ENCODE data around the gene SBF2.

SBF2 gene

GRCh38 chr11:10114593-10115404, 179.2 kb downstream of the SBF2 start:
- no peaks in the 10 kb centered on the region for H3K27me3 ChIP-seq (ENCODE audit: control insufficient read depth in 1 of 2, insufficient read depth in 2 of 2, low read length in 2 of 2)
- H3K9ac ChIP-seq (ENCODE audit: low read length in 2 of 2): no peak overlapping the region
- H3K36me3 ChIP-seq (ENCODE audit: control insufficient read depth in 2 of 2, insufficient read depth in 2 of 2, low read length in 2 of 2): no peaks in the 10 kb centered on the region
- no peak overlapping the region for H3K27ac ChIP-seq (ENCODE audit: low read length)
- H3K4me1 ChIP-seq (ENCODE audit: control insufficient read depth, insufficient read depth, low read length): no peaks in the 10 kb centered on the region
- no peak overlapping the region for H3K4me3 ChIP-seq (ENCODE audit: low read length in 2 of 2)
- no peaks in the 10 kb centered on the region for H3K9me3 ChIP-seq (ENCODE audit: control insufficient read depth in 2 of 2, low read length in 2 of 2)

GRCh38 chr11:10113852-10114251, 180.2 kb downstream of the SBF2 start:
- no peaks in the 10 kb centered on the region for H3K9me3 ChIP-seq (ENCODE audit: control insufficient read depth in 2 of 2, low read length in 2 of 2)
- no peaks in the 10 kb centered on the region for H3K27me3 ChIP-seq (ENCODE audit: control insufficient read depth in 1 of 2, insufficient read depth in 2 of 2, low read length in 2 of 2)
- no peaks in the 10 kb centered on the region for H3K36me3 ChIP-seq (ENCODE audit: control insufficient read depth in 2 of 2, insufficient read depth in 2 of 2, low read length in 2 of 2)
- H3K4me3 ChIP-seq (ENCODE audit: low read length in 2 of 2): no peak overlapping the region
- H3K4me1 ChIP-seq (ENCODE audit: control insufficient read depth, insufficient read depth, low read length): no peaks in the 10 kb centered on the region
- no peak overlapping the region for H3K9ac ChIP-seq (ENCODE audit: low read length in 2 of 2)
- H3K27ac ChIP-seq (ENCODE audit: low read length): no peak overlapping the region

- Histone ChIP-seq H3K9ac (ENCODE audit: low read length in 2 of 2) (no peak overlapping the region), H3K9me3 (ENCODE audit: control insufficient read depth in 2 of 2, low read length in 2 of 2) (no peaks in the 10 kb centered on the region), H3K4me3 (ENCODE audit: low read length in 2 of 2) (peak overlapping the region in 1 of 2 donors; percentile 19), H3K27me3 (ENCODE audit: control insufficient read depth in 1 of 2, insufficient read depth in 2 of 2, low read length in 2 of 2) (no peaks in the 10 kb centered on the region), H3K27ac (ENCODE audit: low read length) (no peak overlapping the region), H3K36me3 (ENCODE audit: control insufficient read depth in 2 of 2, insufficient read depth in 2 of 2, low read length in 2 of 2) (no peaks in the 10 kb centered on the region), H3K4me1 (ENCODE audit: control insufficient read depth, insufficient read depth, low read length) (peaks cover 6% of the 10 kb centered on the region)
Observed at GRCh38 chr11:10109806-10110205, 184.2 kb downstream of the SBF2 start.

GRCh38 chr11:10108915-10109680, 184.9 kb downstream of the SBF2 start:
- Histone ChIP-seq H3K9me3 (ENCODE audit: control insufficient read depth in 2 of 2, low read length in 2 of 2) (no peaks in the 10 kb centered on the region), H3K27ac (ENCODE audit: low read length) (no peak overlapping the region), H3K4me1 (ENCODE audit: control insufficient read depth, insufficient read depth, low read length) (peaks cover 6% of the 10 kb centered on the region), H3K36me3 (ENCODE audit: control insufficient read depth in 2 of 2, insufficient read depth in 2 of 2, low read length in 2 of 2) (no peaks in the 10 kb centered on the region), H3K4me3 (ENCODE audit: low read length in 2 of 2) (no peak overlapping the region), H3K9ac (ENCODE audit: low read length in 2 of 2) (no peak overlapping the region), H3K27me3 (ENCODE audit: control insufficient read depth in 1 of 2, insufficient read depth in 2 of 2, low read length in 2 of 2) (no peaks in the 10 kb centered on the region)

- H3K4me3 ChIP-seq (ENCODE audit: low read length in 2 of 2): no peak overlapping the region
- H3K9ac ChIP-seq (ENCODE audit: low read length in 2 of 2): no peak overlapping the region
- no peaks in the 10 kb centered on the region for H3K36me3 ChIP-seq (ENCODE audit: control insufficient read depth in 2 of 2, insufficient read depth in 2 of 2, low read length in 2 of 2)
- no peaks in the 10 kb centered on the region for H3K27me3 ChIP-seq (ENCODE audit: control insufficient read depth in 1 of 2, insufficient read depth in 2 of 2, low read length in 2 of 2)
- H3K27ac ChIP-seq (ENCODE audit: low read length): no peak overlapping the region
- no peaks in the 10 kb centered on the region for H3K9me3 ChIP-seq (ENCODE audit: control insufficient read depth in 2 of 2, low read length in 2 of 2)
- peaks cover 6% of the 10 kb centered on the region for H3K4me1 ChIP-seq (ENCODE audit: control insufficient read depth, insufficient read depth, low read length)
Observed at GRCh38 chr11:10107497-10107896, 186.5 kb downstream of the SBF2 start.

- Histone ChIP-seq H3K27me3 (ENCODE audit: control insufficient read depth in 1 of 2, insufficient read depth in 2 of 2, low read length in 2 of 2) (no peaks in the 10 kb centered on the region), H3K4me1 (ENCODE audit: control insufficient read depth, insufficient read depth, low read length) (peaks cover 3% of the 10 kb centered on the region), H3K9me3 (ENCODE audit: control insufficient read depth in 2 of 2, low read length in 2 of 2) (peaks cover 3 to 16% of the 10 kb centered on the region in 2 donors), H3K36me3 (ENCODE audit: control insufficient read depth in 2 of 2, insufficient read depth in 2 of 2, low read length in 2 of 2) (no peaks in the 10 kb centered on the region), H3K27ac (ENCODE audit: low read length) (no peak overlapping the region), H3K9ac (ENCODE audit: low read length in 2 of 2) (no peak overlapping the region), H3K4me3 (ENCODE audit: low read length in 2 of 2) (no peak overlapping the region)
Observed at GRCh38 chr11:10097615-10098014, 196.4 kb downstream of the SBF2 start.

GRCh38 chr11:10096987-10097386, 197.0 kb downstream of the SBF2 start:
- Histone ChIP-seq H3K4me3 (ENCODE audit: low read length in 2 of 2) (no peak overlapping the region), H3K27me3 (ENCODE audit: control insufficient read depth in 1 of 2, insufficient read depth in 2 of 2, low read length in 2 of 2) (no peaks in the 10 kb centered on the region), H3K9me3 (ENCODE audit: control insufficient read depth in 2 of 2, low read length in 2 of 2) (peaks cover 3 to 16% of the 10 kb centered on the region in 2 donors), H3K27ac (ENCODE audit: low read length) (no peak overlapping the region), H3K36me3 (ENCODE audit: control insufficient read depth in 2 of 2, insufficient read depth in 2 of 2, low read length in 2 of 2) (no peaks in the 10 kb centered on the region), H3K9ac (ENCODE audit: low read length in 2 of 2) (no peak overlapping the region), H3K4me1 (ENCODE audit: control insufficient read depth, insufficient read depth, low read length) (peaks cover 3% of the 10 kb centered on the region)

GRCh38 chr11:10095412-10096208, 198.4 kb downstream of the SBF2 start:
- Histone ChIP-seq H3K4me3 (ENCODE audit: low read length in 2 of 2) (no peak overlapping the region), H3K36me3 (ENCODE audit: control insufficient read depth in 2 of 2, insufficient read depth in 2 of 2, low read length in 2 of 2) (no peaks in the 10 kb centered on the region), H3K27me3 (ENCODE audit: control insufficient read depth in 1 of 2, insufficient read depth in 2 of 2, low read length in 2 of 2) (no peaks in the 10 kb centered on the region), H3K27ac (ENCODE audit: low read length) (no peak overlapping the region), H3K4me1 (ENCODE audit: control insufficient read depth, insufficient read depth, low read length) (no peaks in the 10 kb centered on the region), H3K9ac (ENCODE audit: low read length in 2 of 2) (no peak overlapping the region), H3K9me3 (ENCODE audit: control insufficient read depth in 2 of 2, low read length in 2 of 2) (peaks cover 3 to 16% of the 10 kb centered on the region in 2 donors)

GRCh38 chr11:10092426-10092825, 201.6 kb downstream of the SBF2 start:
- no peak overlapping the region for H3K4me3 ChIP-seq (ENCODE audit: low read length in 2 of 2)

GRCh38 chr11:10091314-10092045, 202.5 kb downstream of the SBF2 start:
- Histone ChIP-seq H3K27me3 (ENCODE audit: control insufficient read depth in 1 of 2, insufficient read depth in 2 of 2, low read length in 2 of 2) (no peaks in the 10 kb centered on the region), H3K9ac (ENCODE audit: low read length in 2 of 2) (no peak overlapping the region), H3K36me3 (ENCODE audit: control insufficient read depth in 2 of 2, insufficient read depth in 2 of 2, low read length in 2 of 2) (no peaks in the 10 kb centered on the region), H3K4me3 (ENCODE audit: low read length in 2 of 2) (no peak overlapping the region), H3K9me3 (ENCODE audit: control insufficient read depth in 2 of 2, low read length in 2 of 2) (no peaks in the 10 kb centered on the region), H3K4me1 (ENCODE audit: control insufficient read depth, insufficient read depth, low read length) (no peaks in the 10 kb centered on the region), H3K27ac (ENCODE audit: low read length) (no peak overlapping the region)

More at GRCh38 chr11:10092426-10092825, 201.6 kb downstream of the SBF2 start:
- H3K9me3 ChIP-seq (ENCODE audit: control insufficient read depth in 2 of 2, low read length in 2 of 2): no peaks in the 10 kb centered on the region
- no peaks in the 10 kb centered on the region for H3K36me3 ChIP-seq (ENCODE audit: control insufficient read depth in 2 of 2, insufficient read depth in 2 of 2, low read length in 2 of 2)
- no peaks in the 10 kb centered on the region for H3K27me3 ChIP-seq (ENCODE audit: control insufficient read depth in 1 of 2, insufficient read depth in 2 of 2, low read length in 2 of 2)
- H3K4me1 ChIP-seq (ENCODE audit: control insufficient read depth, insufficient read depth, low read length): no peaks in the 10 kb centered on the region
- no peak overlapping the region for H3K27ac ChIP-seq (ENCODE audit: low read length)
- no peak overlapping the region for H3K9ac ChIP-seq (ENCODE audit: low read length in 2 of 2)

All from stomach smooth muscle (tissue), 2 donors.